GM21381 (cell line): Measurements from ENCODE around the gene GNAT2.
"Not testable (repeated sequence)": the region's sequence is repeated elsewhere in the genome, so short reads cannot be mapped to it uniquely, and the experiment has no call there.

Experiments
- ATAC-seq: cut with Tn5 transposase; IDR thresholded peaks from one replicate; pipeline ENCODE4 v1.9.1; 2021; ENCODE audit warnings: mild to moderate bottlenecking, moderate library complexity; ENCODE audit not compliant: unreplicated experiment

The GNAT2 gene

GRCh38 chr1:109619576-109620400 is at the start of gene GNAT2, which contains the start of gene AMPD2:
Gene GNAT2 (minus strand): TSS chr1:109619616. CDS start chr1:109612870, 6,746 bp downstream.
Gene AMPD2 (plus strand): TSS chr1:109619837. CDS start chr1:109621176, 1,339 bp downstream.
- ATAC-seq: peak; percentile 52

DNA sequence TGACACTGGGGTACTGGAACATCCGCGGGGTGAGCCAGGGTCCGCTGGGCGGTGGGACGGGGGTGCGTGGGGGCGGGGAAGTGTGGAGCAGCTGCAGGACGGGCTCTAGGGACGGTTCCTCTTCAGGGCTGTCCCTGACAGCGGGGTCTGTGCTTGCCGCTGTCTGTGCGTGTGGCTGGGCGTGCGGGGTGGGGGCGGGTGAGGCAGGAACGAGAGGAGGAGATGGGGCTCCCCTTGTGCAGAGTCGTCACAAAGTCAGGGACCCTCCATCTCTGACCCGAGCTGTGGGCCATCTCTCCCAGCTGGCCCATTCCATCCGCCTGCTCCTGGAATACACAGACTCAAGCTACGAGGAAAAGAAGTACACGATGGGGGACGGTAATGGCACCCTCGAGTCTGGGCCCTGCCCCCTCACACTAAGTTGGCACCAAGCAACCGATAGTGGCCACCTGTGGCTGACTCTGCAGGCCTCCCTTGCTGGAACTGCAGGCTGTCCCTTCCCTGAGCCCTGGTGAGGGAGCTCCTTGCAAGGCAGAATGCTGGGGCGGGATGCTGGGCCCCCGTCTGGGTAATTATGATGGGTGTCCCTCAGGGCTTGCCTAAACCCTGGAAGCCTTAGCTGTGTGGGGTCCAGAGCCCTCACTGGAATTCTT is 48.8 kb upstream of the GNAT2 start:
- ATAC-seq: no peak

DNA sequence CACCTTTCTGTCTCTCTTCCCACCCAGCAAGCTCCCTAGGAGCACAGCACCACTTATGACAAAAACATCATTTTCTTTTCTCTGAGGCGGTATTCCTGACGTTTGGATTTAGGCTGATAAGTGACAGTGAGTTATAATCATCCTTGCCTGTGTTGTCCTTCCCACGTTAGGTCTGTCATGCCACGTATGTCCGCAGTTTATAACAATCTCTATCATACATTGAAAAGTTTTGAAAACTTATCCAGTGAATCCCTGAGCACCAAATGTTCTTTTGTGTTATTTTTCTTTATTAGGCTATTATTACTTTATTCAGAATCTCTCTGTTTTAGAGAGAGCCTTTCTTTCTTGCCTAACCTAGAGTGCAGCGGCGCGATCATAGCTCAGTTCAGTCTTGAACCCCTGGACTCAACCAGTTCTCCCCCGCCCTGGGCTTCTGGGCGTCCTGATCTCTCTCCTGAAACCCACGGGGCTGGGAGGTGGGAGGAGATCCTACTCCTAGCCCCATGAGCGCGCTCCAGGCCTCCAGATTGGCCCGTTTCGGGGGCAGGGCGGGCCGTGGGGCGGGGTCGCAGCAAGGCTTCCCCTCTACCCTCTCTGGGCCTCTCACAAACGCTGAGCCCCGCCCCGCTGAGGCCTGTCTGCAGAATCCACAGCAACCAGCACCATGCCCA is 48.2 kb upstream of the GNAT2 start, which contains the start of gene GSTM2:
TSS of gene GSTM2 (plus strand) at position 606 of the 671 bp plus-strand sequence. CDS start at position 665, 59 bp downstream.
- ATAC-seq: peak; percentile 92

DNA sequence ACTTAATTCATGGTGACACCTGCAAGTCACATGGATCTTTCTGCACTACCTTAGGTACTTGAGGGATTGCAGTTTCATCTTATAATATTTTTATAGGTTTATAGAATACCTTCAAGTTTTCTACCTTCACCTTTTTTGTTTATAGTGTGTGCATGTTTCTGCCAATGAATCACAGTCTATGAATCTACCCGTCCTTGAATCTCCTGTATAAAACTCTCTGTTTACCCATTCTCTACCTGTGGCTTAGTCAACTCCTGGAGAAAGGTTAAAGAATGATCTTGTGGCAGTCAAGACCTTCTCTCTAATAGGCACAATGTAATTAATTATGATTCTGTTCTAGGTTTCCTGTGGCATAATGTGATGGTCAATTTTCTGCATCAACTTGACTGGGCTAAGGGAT is 45.3 kb upstream of the GNAT2 start:
- ATAC-seq: no peak

GRCh38 chr1:109661391-109661790 is 42.0 kb upstream of the GNAT2 start:
- ATAC-seq: no peak

- not testable (repeated sequence) for ATAC-seq
These were observed 41.2 kb upstream of the GNAT2 start for GRCh38 chr1:109660691-109661026.

GRCh38 chr1:109659997-109660690 is 40.7 kb upstream of the GNAT2 start:
- no peak for ATAC-seq

GRCh38 chr1:109659145-109659544 is 39.7 kb upstream of the GNAT2 start:
- no peak for ATAC-seq

GRCh38 chr1:109658533-109659042 is 39.2 kb upstream of the GNAT2 start:
- no peak for ATAC-seq

DNA sequence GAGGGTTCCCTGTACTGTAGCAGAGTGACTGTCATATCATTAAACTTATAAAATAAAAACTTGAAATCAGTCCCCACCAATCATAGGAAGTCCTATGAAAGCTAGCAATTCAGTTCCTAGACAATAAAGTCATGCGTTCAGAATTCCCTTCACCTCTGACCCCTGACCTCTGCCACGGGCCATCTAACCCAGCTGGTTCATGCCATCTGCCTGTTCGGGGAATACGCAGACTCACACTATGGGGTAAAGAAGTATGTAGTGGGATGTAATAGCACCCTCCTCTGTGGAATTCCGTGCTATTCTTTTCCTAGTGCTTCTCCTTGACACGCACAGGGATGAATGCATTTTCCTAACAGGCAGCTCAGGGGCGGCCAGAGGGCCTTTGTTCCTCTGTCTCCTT is 38.6 kb upstream of the GNAT2 start:
- no peak for ATAC-seq

GRCh38 chr1:109657395-109657794 is 38.0 kb upstream of the GNAT2 start:
- no peak for ATAC-seq

- ATAC-seq: peak; percentile 95
These were observed 36.5 kb upstream of the GNAT2 start, which contains the start of gene GSTM4 for GRCh38 chr1:109655615-109656519. Gene GSTM4 (plus strand): TSS chr1:109656099. CDS start chr1:109656390, 291 bp downstream.

- ATAC-seq: no peak
These were observed 35.1 kb upstream of the GNAT2 start for GRCh38 chr1:109654519-109654918.

- ATAC-seq: no peak
These were observed 33.9 kb upstream of the GNAT2 start for GRCh38 chr1:109653306-109653705.

DNA sequence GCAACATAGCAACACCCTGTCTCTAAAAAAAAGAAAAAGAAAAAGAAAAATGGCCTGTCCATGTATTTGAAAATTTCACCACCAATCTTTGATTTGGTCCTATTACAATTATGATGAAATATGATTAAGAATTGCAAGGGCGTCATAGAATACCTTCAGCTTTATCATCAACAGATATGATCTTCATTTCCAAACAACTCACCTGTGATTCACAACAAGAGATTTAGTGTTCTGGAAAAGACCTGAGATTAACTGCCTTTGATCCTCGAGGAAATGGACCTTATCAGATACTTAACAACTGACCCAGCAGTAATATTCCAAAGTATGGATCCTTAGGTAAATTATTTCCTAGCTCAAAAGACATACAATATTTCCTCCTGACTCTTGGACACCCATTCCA is 33.0 kb upstream of the GNAT2 start:
- no peak for ATAC-seq

DNA sequence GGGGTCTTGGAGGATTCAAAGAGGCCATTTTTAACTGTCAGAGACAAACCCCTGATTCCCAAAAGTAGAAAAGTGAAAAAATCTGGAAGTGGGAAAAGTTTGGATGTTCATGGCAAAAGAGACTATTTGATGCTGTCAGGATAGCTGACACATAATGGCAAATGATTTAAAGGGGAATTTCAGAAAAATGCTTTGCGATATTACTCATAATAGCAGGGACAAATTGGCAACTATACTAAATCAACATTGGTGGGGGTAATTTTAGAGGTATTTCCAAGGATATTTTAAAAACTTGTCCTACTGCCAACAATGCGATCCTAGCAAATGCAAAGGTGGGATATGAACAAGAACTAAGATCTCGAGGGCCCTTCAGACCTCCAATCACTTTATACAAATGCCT is 31.2 kb upstream of the GNAT2 start:
- ATAC-seq: no peak

- ATAC-seq: no peak
These were observed 30.1 kb upstream of the GNAT2 start for GRCh38 chr1:109649491-109649914.

DNA sequence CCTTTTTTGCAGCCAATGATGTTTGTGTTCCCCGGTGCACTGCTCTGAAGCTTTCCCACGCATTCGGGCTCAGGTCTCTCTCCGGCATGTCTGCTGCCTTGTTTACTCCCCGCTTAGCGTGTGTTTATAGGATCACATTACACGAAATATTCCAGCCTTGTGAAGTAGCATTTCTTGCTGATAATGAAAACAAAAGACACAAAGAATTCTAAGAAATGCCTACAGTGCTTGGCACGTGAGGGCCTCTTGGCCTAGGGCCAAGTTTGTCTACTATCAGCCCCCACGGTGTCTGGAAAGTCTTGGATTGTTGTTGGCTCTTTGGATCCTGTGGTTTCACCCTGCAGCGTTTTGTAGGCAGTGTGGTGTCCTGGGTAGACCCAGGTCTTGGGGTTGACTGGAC is 25.3 kb upstream of the GNAT2 start:
- ATAC-seq: no peak

DNA sequence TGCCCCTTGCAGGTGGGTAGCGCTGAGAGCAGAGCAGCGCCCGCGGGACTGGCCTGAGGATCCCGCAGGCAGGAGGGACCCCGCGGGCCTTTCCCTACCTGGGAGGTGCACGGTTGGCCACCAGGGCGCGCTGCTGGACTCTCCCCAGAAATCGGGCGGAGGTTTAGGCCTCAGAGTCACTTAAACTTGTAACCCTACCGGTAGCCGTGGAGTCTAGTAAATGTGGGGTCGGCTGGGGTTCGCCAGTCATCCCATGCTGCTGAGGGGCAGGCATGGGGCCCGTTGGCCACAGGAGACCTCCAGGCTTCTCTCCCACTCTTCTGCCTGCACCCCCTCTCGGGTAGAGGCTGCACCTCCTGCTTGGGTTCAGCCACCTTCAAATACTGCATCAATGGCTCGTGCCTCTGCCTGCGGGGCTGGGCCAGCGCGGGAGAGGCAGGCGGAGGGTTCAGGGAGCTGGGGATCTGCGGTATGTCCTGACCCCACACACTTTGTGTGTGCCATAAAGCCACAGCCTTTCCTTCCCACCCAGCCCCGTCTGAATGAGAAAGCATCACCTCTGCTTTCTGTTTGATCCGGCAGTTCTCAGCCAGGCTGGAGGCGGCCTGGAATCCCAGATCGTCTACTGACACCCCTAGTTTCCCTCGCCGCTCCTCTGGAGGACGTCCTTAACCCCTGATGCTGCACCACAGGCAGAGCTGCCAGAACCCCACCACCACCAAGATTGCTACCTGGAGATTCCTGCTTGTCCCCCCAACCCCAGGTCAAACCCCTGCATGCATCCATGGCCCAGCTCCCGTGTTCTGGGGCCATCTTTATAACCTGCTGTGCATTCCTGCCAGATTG is 24.2 kb upstream of the GNAT2 start:
- peak; percentile 84 for ATAC-seq
